Stimulated activated CD8-positive, alpha-beta memory T cell treated with anti-CD3 and anti-CD28 coated beads, Interleukin-15, amount 100 ng/mL, for 24 hours (primary cell): ENCODE measurements around the gene EXT2.

Experiments used
- DNase-seq: peaks from one replicate; pipeline ENCODE4 v3.0.0-alpha.2; 2020; ENCODE audit warnings: low read depth

The EXT2 gene

GRCh38 chr11:44095506-44096359 lies at the start of gene EXT2:
Gene EXT2 (plus strand): TSS chr11:44095678. CDS start chr11:44107713, 12,035 bp downstream.
- DNase-seq, result peak; percentile 84

DNA sequence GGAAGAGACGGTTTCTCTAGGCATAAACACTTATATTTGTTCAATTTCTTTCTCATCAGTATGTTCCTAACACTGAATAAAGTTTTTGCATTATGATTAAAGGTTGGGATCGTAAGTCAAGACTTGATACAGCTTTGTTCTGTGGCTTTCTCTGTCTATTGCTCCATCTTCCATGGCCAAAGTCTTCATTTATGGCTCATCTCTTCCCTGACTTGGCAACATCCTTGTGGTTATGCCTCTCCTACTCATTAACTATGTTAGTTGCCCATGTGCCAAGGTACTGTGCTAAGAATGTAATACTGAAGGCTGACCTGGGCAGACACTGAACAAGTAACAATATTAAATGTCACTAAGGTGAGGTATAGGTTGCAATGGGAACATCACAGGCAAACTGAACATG lies 49.3 kb upstream of the EXT2 start:
- DNase-seq, result no peak

DNA sequence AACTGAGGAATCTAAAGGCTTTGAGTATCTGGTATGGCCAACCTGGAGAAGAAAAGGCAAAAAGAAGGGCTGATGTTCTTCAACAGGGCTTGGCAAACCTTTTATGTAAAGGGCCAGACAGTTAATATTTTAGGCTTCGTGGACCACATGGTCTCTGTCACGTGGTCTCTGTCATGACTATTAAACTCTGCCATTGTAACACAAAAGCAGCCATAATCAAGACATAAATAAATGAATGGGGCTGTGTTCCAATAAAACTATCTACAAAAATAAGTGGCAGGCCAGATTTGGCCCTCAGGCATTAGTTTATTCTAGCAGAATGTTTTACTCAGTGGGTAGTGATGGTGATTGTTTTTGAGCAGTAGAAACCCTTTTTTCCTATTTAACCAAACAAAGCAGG lies 48.2 kb upstream of the EXT2 start:
- DNase-seq, result no peak

- DNase-seq, result no peak
Measured at GRCh38 chr11:44047931-44048431, 47.5 kb upstream of the EXT2 start, which contains the start of gene ACCSL. Gene ACCSL (plus strand): TSS chr11:44047981. CDS start chr11:44048037, 56 bp downstream.

- DNase-seq, result no peak
Measured at GRCh38 chr11:44049832-44050231, 45.6 kb upstream of the EXT2 start.

DNA sequence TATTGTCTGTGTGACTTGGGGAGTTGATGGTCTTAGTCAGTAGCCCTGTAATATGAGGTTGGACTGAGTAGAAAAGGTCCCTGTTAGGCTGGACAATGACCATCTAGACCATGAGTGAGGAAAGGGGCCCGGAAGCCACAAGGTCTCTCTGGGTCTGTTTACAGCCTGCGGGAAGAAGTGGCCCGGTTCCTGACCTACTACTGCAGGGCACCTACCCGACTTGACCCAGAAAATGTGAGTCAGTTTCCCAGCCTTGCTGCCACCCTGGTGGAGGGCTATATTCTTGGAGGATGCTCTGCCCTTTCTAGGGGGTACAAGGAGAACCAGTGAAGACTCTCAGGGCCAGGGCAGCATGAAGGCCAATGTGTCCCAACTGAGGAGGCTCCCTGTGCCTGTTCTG lies 44.3 kb upstream of the EXT2 start:
- no peak for DNase-seq

DNA sequence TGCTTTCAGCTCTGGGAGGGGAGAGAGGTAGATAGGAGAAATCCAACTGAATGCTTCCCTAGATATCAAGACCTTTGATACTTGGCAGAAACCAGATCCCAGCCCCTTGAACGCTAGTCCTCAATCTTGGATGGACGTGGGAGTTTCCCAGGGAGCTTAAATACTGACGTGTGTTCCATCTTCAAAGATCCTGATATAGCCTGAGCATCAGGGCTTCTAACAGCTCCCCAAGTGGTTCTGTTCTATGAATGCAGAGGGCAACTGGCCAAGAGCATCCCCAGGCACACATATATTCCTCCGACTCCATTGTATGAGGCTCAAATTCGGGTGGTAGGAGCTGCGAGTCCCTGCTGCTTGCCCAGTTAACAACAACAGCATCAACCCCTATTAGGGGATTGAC lies 38.1 kb upstream of the EXT2 start:
- no peak for DNase-seq

DNA sequence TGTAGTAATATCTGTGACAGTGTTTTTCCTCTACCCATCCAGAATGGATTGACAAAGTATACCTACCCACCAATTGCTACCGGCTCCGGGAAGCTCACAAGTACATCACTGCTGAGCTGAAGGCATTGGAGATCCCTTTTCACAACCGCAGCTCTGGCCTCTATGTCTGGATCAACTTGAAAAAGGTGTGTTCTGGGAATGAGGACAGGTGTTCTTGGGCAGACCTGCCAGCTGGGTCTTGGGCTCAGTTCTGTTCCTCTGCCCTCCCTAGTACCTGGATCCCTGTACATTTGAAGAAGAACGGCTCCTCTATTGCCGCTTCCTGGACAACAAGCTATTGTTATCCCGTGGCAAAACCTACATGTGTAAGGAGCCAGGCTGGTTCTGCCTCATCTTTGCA lies 37.2 kb upstream of the EXT2 start:
- DNase-seq, result no peak

DNA sequence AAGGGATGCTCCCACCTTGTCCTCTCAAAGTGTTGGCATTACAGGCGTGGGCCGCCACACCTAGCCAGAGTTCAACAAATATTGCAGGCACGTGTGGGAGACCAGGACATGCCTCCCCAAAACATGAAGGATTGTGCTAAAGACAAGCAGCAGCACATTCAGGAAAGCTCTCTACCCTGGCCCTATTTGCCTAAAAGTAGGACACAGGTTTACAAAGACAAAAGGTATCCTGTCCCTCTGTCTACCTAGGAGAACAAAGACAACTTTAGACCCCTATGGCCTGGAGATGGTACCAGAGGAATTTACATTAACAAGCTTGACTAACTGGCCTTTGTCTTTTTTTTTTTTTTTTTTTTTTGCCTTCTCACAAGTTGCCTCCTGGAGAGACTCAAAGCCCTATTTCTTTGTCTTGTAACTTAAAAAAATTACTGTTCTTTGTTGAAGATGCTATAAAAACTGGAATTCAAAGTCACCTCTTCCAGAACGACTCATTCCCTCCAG lies 30.3 kb upstream of the EXT2 start:
- no peak for DNase-seq

GRCh38 chr11:44065841-44066731 lies 29.4 kb upstream of the EXT2 start, which contains the start of gene ACCS:
Gene ACCS (plus strand): TSS chr11:44066270. CDS start chr11:44067628, 1,358 bp downstream.
- DNase-seq, result peak; percentile 69

DNA sequence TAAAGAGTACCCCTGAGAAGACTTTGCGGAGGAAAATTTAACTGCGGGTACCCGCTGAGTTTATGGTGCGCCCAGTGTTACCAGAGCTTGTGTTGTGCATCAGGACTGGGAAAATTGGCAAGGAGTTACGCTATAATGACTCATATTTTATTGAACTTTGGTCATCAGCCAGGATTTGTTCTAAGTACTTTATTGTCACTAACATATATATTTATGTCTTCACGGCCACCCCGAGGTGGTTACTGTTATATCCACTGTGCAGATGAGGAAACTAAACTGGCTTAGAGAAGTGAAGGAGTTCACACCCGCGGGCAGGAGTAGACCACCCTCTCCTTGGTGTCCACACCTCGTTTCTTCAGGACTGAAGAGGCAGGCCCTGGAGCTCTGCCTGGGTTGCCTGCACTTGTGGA lies 28.7 kb upstream of the EXT2 start:
- DNase-seq, result no peak

- no peak for DNase-seq
Measured at GRCh38 chr11:44067266-44067665, 28.2 kb upstream of the EXT2 start.

DNA sequence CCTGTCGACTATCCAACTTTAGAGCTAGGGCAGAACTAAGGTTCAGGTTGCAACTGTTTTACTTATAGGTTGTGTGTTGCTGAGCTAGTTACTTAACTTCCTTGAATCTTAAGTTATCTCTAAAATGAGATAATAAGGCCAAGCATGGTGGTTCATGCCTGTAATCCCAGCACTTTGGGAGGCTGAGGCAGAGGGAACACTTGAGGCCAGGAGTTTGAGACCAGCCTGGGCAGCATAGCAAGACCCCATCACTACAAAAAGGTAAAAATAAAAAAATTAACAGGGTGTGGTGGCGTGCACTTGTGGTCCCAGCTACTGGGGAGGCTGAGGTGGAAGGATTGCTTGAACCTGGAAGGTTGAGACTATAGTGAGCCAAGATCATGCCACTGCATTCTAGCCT lies 27.3 kb upstream of the EXT2 start:
- no peak for DNase-seq

- DNase-seq, result no peak
Measured at GRCh38 chr11:44071157-44071556, 24.3 kb upstream of the EXT2 start.

- no peak for DNase-seq
Measured at GRCh38 chr11:44072757-44073658, 22.5 kb upstream of the EXT2 start.

DNA sequence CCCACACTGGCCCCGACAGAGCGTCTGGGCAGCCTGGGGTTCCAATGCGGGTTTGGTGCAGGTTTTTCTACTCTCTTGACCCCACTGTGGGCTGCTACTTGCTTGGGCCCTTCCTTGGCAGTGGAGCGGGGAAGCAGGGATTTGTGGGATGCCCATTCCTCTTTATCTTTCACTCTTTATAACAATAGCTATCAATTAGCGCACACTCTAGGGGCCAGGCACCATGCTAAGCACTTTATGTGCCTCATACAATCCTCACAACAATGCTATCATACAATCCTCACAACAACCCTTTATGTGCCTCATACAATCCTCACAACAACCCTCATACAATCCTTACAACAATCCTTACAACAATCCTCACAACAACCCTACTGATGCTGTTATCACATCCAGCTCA lies 16.7 kb upstream of the EXT2 start:
- DNase-seq, result no peak

DNA sequence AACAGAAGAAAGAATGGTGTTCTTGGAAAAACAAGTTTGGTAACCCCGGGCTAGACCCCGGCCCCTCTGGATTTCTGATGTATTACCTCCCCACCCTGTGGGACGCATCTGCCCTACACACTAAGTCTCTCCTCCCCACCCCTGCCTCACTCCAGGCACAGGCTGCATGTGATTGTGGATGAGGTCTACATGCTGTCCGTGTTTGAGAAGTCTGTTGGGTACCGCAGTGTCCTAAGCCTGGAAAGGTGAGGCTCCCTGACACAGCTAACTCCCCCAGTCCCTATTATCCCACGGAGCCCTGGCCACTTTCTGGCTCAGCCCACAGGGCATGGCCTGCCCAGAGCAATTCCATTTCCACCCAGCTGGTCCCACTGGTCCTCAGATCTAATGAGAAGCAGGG lies 16.1 kb upstream of the EXT2 start:
- DNase-seq, result no peak

DNA sequence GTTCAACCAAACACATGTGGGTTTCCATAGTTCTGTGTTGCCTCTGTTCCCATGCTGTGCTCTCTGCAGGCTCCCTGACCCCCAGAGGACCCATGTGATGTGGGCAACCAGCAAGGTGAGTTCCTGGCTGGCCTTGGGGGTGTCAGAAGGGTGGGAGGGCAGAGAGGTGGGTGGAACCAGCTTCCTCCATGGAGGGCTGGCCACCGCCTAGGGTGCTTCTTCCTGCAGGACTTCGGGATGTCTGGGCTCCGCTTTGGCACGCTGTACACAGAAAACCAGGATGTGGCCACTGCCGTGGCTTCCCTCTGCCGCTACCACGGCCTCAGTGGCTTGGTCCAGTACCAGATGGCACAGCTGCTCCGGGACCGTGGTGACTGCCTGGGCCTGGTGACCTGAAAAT lies 14.5 kb upstream of the EXT2 start:
- no peak for DNase-seq

GRCh38 chr11:44082645-44083044 lies 12.8 kb upstream of the EXT2 start:
- no peak for DNase-seq

GRCh38 chr11:44083433-44083832 lies 12.0 kb upstream of the EXT2 start:
- no peak for DNase-seq

DNA sequence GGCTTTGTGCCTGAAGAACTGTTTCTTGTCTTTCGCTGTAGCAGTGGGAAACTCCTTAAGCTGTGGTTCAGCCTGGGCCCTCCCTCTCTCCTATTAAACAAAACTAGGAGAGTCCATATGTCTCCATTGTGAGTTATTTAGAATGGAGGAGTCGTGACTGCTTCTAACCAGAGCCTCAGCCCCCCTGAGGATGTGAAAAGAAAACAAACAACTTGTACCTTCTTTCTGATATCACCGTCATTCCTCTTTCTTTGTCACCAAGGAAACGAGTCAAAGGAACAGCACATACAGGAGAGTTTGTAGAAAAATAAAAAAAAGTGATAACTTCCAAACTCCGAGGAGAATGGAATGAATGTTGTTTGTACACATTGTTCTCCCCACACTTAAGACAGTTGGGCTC lies 11.6 kb upstream of the EXT2 start:
- DNase-seq, result no peak
